ENCODE data around the gene NRG3.

GRCh38 chr10:81848514-81848913 lies 26.5 kb upstream of the NRG3 start:
- TF ChIP-seq POLR2A (IDR thresholded peaks at IDR 0.05; ENCODE audit: low read depth, low read length), result no peak
- TF ChIP-seq POLR2AphosphoS5 (IDR thresholded peaks at IDR 0.05; ENCODE audit: low read depth, low read length), result no peak

Measured in GM12892 (cell line).